Skeletal muscle tissue (tissue), 4 donors: ENCODE results near the gene LGALS1. TPM values are rescaled to one million over a fixed set of nuclear protein-coding genes. Genes with fewer than 3 reads are reported as not detected.

Source experiments
- H3K27ac ChIP-seq: one replicate; pipeline ENCODE4 v1.7.0; 2013; ENCODE audit warnings: mild to moderate bottlenecking, low read depth, low read length, inconsistent platforms
- H3K27me3 ChIP-seq, 3 donors: one replicate each; pipeline ENCODE4 v1.7.0; 2013; ENCODE audit warnings: low read length in 3 of 3; ENCODE audit not compliant: control insufficient read depth in 3 of 3, insufficient read depth in 3 of 3
- H3K36me3 ChIP-seq, 3 donors: one replicate each; pipeline ENCODE4 v1.7.0; 2013; ENCODE audit warnings: low read length in 3 of 3; ENCODE audit not compliant: control insufficient read depth in 3 of 3, insufficient read depth in 3 of 3
- H3K4me1 ChIP-seq, 3 donors: one replicate each; pipeline ENCODE4 v1.7.0; 2013; ENCODE audit warnings: low read length in 3 of 3, mild to moderate bottlenecking in 3 of 3; ENCODE audit not compliant: control insufficient read depth in 3 of 3, insufficient read depth in 3 of 3
- H3K4me3 ChIP-seq, 3 donors: one replicate each; pipeline ENCODE4 v1.7.0; 2013; ENCODE audit warnings: low read length in 3 of 3
- H3K9ac ChIP-seq, 3 donors: one replicate each; pipeline ENCODE4 v1.7.0; 2013; ENCODE audit warnings: low read length in 3 of 3, mild to moderate bottlenecking in 3 of 3, moderate library complexity in 2 of 3, low read depth in 1 of 3
- H3K9me3 ChIP-seq, 3 donors: one replicate each; pipeline ENCODE4 v1.7.0; 2013; ENCODE audit warnings: low read length in 3 of 3; ENCODE audit not compliant: control insufficient read depth in 3 of 3
- total RNA-seq: library from RNA; depleted of rRNA; stranded (reverse); fragments of >200 nt; gene quantifications from one replicate; pipeline ENCODE4 v1.2.3, GENCODE V29; 2014
- donor health status: Osteomylitis.

LGALS1 gene
- total RNA-seq, 1 donor from 2014 or later: 3,417 TPM

GRCh38 chr22:37674248-37674647 is 1.2 kb upstream of the LGALS1 start:
- Histone ChIP-seq H3K27ac (peak overlapping the region; percentile 94), H3K36me3 (peaks cover 0 to 6% (median 3%) of the 10 kb centered on the region in 3 donors), H3K9ac (peak overlapping the region in 1 of 3 donors; percentile 66), H3K27me3 (no peaks in the 10 kb centered on the region), H3K4me1 (peaks cover 26 to 36% (median 35%) of the 10 kb centered on the region in 3 donors), H3K4me3 (no peak overlapping the region), H3K9me3 (no peaks in the 10 kb centered on the region)

- H3K9ac ChIP-seq: peak overlapping the region; percentile 80 to 87 (median 86)
- peak overlapping the region; percentile 82 to 93 (median 83) for H3K4me3 ChIP-seq
- H3K27me3 ChIP-seq: no peaks in the 10 kb centered on the region
- H3K9me3 ChIP-seq: no peaks in the 10 kb centered on the region
- H3K27ac ChIP-seq: peak overlapping the region; percentile 94
- H3K36me3 ChIP-seq: peaks cover 11 to 13% (median 13%) of the 10 kb centered on the region in 3 donors
- peaks cover 30 to 37% (median 36%) of the 10 kb centered on the region in 3 donors for H3K4me1 ChIP-seq
These were observed 697 bp downstream of the LGALS1 start for GRCh38 chr22:37675930-37676735.

DNA sequence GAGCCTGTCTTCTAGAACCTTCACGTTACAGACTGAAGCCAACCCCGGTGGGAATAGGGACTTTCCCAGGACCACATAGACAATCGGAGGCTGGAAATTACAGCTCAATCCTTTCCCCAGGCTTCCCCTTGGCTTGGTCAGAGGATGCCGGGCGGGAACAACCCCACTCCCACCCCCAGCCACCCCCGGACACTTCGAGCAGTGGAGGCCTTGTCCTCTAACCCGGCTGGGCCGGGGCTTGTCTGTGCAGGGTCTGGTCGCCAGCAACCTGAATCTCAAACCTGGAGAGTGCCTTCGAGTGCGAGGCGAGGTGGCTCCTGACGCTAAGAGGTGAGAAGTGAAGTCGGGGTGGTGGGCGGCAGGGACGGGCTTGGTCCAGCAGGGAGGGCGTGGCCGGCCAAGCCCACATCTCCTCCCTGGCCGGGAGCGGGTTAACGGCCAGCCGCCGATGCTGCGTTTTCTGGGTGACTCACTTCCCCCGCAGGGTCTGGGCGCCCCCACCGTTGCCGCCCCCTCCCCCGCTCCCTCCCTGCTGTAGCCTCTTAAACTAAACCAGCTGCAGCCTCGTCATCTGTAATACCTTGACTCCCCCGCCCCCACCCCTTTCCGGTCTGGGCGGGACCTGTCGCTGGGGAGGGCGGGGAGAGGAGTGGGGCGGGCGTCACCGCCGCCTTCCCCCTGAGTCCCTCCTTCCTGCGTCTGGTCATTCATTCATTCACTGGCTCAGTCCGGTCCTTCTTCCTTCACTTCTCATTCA is 1.5 kb downstream of the LGALS1 start:
- Histone ChIP-seq H3K27ac (peak overlapping the region; percentile 94), H3K4me1 (peaks cover 33 to 43% (median 41%) of the 10 kb centered on the region in 3 donors), H3K36me3 (peaks cover 11 to 13% (median 13%) of the 10 kb centered on the region in 3 donors), H3K27me3 (no peaks in the 10 kb centered on the region), H3K4me3 (peak overlapping the region; percentile 82 to 93 (median 83)), H3K9ac (peak overlapping the region; percentile 80 to 87 (median 86)), H3K9me3 (no peaks in the 10 kb centered on the region)

DNA sequence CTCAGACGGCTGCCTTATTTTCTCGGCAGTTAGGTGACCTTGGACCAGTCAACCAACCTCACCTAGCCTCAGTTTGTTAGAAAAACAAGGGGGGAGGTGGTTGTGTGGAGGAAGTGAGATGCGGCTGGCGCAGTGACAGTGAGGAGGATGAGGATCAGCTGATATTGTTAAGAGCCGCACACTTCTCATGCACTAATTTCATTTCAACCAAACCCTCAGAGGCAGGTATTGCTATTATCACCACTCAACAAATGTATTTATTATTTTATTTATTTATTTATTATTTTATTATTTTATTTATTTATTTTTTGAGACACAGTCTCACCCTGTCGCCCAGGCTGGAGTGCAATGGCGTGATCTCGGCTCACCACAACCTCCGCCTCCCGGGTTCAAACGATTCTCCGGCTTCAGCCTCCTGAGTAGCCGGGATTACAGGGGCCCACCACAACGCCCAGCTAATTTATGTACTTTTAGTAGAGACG is 2.1 kb downstream of the LGALS1 start:
- peak overlapping the region in 1 of 3 donors; percentile 20 for H3K9ac ChIP-seq
- H3K27me3 ChIP-seq: no peaks in the 10 kb centered on the region
- peak overlapping the region; percentile 62 to 83 (median 82) for H3K4me3 ChIP-seq
- H3K27ac ChIP-seq: peak overlapping the region; percentile 94
- H3K36me3 ChIP-seq: peaks cover 11 to 13% (median 13%) of the 10 kb centered on the region in 3 donors
- no peaks in the 10 kb centered on the region for H3K9me3 ChIP-seq
- peaks cover 33 to 43% (median 36%) of the 10 kb centered on the region in 3 donors for H3K4me1 ChIP-seq

DNA sequence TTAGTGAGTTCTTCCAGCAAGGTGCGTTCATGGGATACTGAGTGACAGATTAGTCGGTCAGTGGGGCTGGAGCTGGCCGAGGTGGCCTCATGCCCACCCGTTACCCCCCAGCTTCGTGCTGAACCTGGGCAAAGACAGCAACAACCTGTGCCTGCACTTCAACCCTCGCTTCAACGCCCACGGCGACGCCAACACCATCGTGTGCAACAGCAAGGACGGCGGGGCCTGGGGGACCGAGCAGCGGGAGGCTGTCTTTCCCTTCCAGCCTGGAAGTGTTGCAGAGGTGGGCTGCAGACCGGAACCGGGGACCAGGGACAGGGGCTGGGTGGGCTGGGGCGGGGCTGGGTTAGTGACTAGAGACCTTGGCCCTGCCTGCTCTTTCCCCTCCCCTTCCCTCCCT is 2.9 kb downstream of the LGALS1 start:
- Histone ChIP-seq H3K27me3 (no peaks in the 10 kb centered on the region), H3K4me1 (peaks cover 33 to 41% (median 33%) of the 10 kb centered on the region in 3 donors), H3K9me3 (no peaks in the 10 kb centered on the region), H3K36me3 (peaks cover 11 to 13% (median 13%) of the 10 kb centered on the region in 3 donors), H3K9ac (no peak overlapping the region), H3K4me3 (no peak overlapping the region), H3K27ac (no peak overlapping the region)

- Histone ChIP-seq H3K9ac (no peak overlapping the region), H3K27ac (no peak overlapping the region), H3K27me3 (no peaks in the 10 kb centered on the region), H3K9me3 (no peaks in the 10 kb centered on the region), H3K36me3 (peaks cover 11 to 13% (median 13%) of the 10 kb centered on the region in 3 donors), H3K4me3 (no peak overlapping the region), H3K4me1 (peaks cover 28 to 35% (median 28%) of the 10 kb centered on the region in 3 donors)
These were observed 4.2 kb downstream of the LGALS1 start for GRCh38 chr22:37679670-37680069.

GRCh38 chr22:37680191-37680851 is 4.9 kb downstream of the LGALS1 start:
- Histone ChIP-seq H3K27me3 (no peaks in the 10 kb centered on the region), H3K9me3 (no peaks in the 10 kb centered on the region), H3K4me3 (no peak overlapping the region), H3K9ac (no peak overlapping the region), H3K27ac (no peak overlapping the region), H3K4me1 (peaks cover 22 to 28% (median 24%) of the 10 kb centered on the region in 3 donors), H3K36me3 (peaks cover 11 to 13% (median 13%) of the 10 kb centered on the region in 3 donors)

DNA sequence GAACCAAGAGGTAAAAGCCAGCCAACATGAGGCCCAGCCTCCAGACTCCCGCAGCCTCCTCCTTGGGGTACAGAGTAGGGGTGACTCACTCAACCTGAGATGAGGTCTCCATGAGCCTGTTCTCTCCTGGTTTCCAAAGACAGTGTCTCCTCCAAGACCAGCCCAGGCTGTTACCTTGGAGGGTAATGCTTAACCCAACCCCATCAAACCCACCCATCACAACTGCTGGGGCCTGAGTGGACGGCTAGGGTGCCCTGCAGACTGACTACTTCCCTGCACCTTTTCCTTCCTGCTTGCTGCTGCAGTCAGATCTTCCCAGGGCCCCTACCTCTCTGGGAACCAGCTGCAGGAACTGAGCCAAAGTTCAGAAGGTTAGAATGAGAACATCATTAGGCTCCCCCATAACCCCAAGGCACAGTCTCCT is 5.6 kb downstream of the LGALS1 start:
- H3K4me1 ChIP-seq: peaks cover 19 to 25% (median 20%) of the 10 kb centered on the region in 3 donors
- H3K27ac ChIP-seq: no peak overlapping the region
- no peak overlapping the region for H3K4me3 ChIP-seq
- peaks cover 11 to 13% (median 13%) of the 10 kb centered on the region in 3 donors for H3K36me3 ChIP-seq
- no peaks in the 10 kb centered on the region for H3K9me3 ChIP-seq
- no peaks in the 10 kb centered on the region for H3K27me3 ChIP-seq
- no peak overlapping the region for H3K9ac ChIP-seq

- H3K4me1 ChIP-seq: peaks cover 19 to 21% (median 20%) of the 10 kb centered on the region in 3 donors
- H3K9me3 ChIP-seq: no peaks in the 10 kb centered on the region
- peak overlapping the region in 1 of 3 donors; percentile 8 for H3K9ac ChIP-seq
- no peaks in the 10 kb centered on the region for H3K27me3 ChIP-seq
- peaks cover 11 to 13% (median 13%) of the 10 kb centered on the region in 3 donors for H3K36me3 ChIP-seq
- H3K27ac ChIP-seq: no peak overlapping the region
- no peak overlapping the region for H3K4me3 ChIP-seq
These were observed 6.2 kb downstream of the LGALS1 start for GRCh38 chr22:37681556-37682049.
